Panc1 (cell line): Measurements from ENCODE around the gene OSBPL9. TPM values are rescaled to one million over a fixed set of nuclear protein-coding genes. Genes with fewer than 3 reads are reported as not detected.

Experiments
- ATAC-seq: fragments of 200-7000 bp; cut with Tn5 transposase; 2 replicates; pipeline ENCODE4 v1.9.1; 2020; ENCODE audit warnings: mild to moderate bottlenecking, moderate library complexity
- BruUV-seq: library from RNA; stranded (reverse); fragments of 400-500 nt; replicated peaks from 2 replicates; lab custom pipeline; 2021; lab: Mats Ljungman, UMichigan
- CTCF ChIA-PET: fragments of 300-600 bp; sonication (Branson Sonifier 250); formaldehyde crosslinking; loops from one replicate; lab custom pipeline; 2022; ENCODE audit warnings: antibody characterized with exemption; lab: Charles Lee
- POLR2A ChIA-PET: fragments of 300-600 bp; sonication (Branson Sonifier 250); formaldehyde crosslinking; loops from one replicate; lab custom pipeline; 2022; ENCODE audit warnings: antibody characterized with exemption; lab: Charles Lee
- DNase-seq: peaks from one replicate; pipeline ENCODE4 v3.0.0-alpha.2; 2010; ENCODE audit warnings: low read depth, low spot score
- H3K27ac ChIP-seq: 2 replicates; pipeline ENCODE4 v1.5.1; 2011; ENCODE audit warnings: mild to moderate bottlenecking, low read length, inconsistent platforms
- H3K27me3 ChIP-seq: fragments of 200-500 bp; sonication (Bioruptor generic); 2 replicates; pipeline ENCODE4 v1.6.0; 2014; ENCODE audit warnings: low read length, inconsistent platforms; ENCODE audit not compliant: control insufficient read depth, insufficient read depth
- H3K36me3 ChIP-seq: fragments of 200-500 bp; sonication (Bioruptor generic); 2 replicates; pipeline ENCODE4 v1.5.1; 2014; ENCODE audit warnings: inconsistent platforms, mild to moderate bottlenecking, low read length, moderate library complexity; ENCODE audit not compliant: control insufficient read depth, insufficient read depth
- H3K4me1 ChIP-seq: 2 replicates; pipeline ENCODE4 v1.5.1; 2011; ENCODE audit warnings: inconsistent platforms, mild to moderate bottlenecking, low read length, moderate library complexity; ENCODE audit not compliant: control insufficient read depth, insufficient read depth
- H3K4me3 ChIP-seq, 2 experiments: 2 replicates each; pipeline ENCODE4 v1.5.1; 2011 to 2012; ENCODE audit warnings: low read depth in 2 of 2, low read length in 2 of 2, mild to moderate bottlenecking in 2 of 2, inconsistent platforms in 1 of 2, moderate library complexity in 1 of 2
- H3K9me3 ChIP-seq: fragments of 200-500 bp; sonication (Bioruptor generic); 2 replicates; pipeline ENCODE4 v1.5.1; 2014; ENCODE audit warnings: low read depth, mild to moderate bottlenecking, inconsistent platforms, low read length, moderate library complexity; ENCODE audit not compliant: control insufficient read depth, insufficient read depth
- POLR2AphosphoS5 ChIP-seq: IDR thresholded peaks from 2 replicates; pipeline ENCODE4 v1.6.1; 2012; ENCODE audit warnings: mild to moderate bottlenecking, low read depth, low read length, moderate library complexity
- SIN3A ChIP-seq: IDR thresholded peaks from 2 replicates; pipeline ENCODE4 v1.6.1; 2012; ENCODE audit warnings: low read depth, mild to moderate bottlenecking, low read length, moderate library complexity, borderline replicate concordance; ENCODE audit not compliant: insufficient read depth
- TCF7L2 ChIP-seq: IDR thresholded peaks from 2 replicates; pipeline ENCODE4 v1.6.1; 2011; ENCODE audit warnings: mild to moderate bottlenecking, low read depth, low read length, inconsistent platforms
- in situ Hi-C: cut with HindIII; loops from 2 replicates; pipeline ENCODE4 v1.10.0; 2016; ENCODE audit warnings: low sequenced_read_pairs, low pct_unique_long_range_greater_than_20kb
- intact Hi-C: fragments of 100-400 bp; cut with micrococcal nuclease; formaldehyde crosslinking; loops from one replicate; pipeline ENCODE4 v1.10.0; 2022; ENCODE audit not compliant: unreplicated experiment
- total RNA-seq: library from RNA; stranded (reverse); gene quantifications from one replicate; pipeline ENCODE4 v1.2.1, GENCODE V29; 2021; ENCODE audit not compliant: unreplicated experiment
- TF ChIP-seq, protein P1 (sequence below): fragments of 450-650 bp; IDR thresholded peaks from 2 replicates; pipeline ENCODE4 v1.5.1; 2017; ENCODE audit warnings: mild to moderate bottlenecking
- TF ChIP-seq, protein P2 (sequence below), 2 experiments: IDR thresholded peaks; 2 replicates each; pipeline ENCODE4 v1.6.1; 2011 to 2012; ENCODE audit warnings: low read depth in 2 of 2, control low read depth in 1 of 2, low read length in 1 of 2, mild to moderate bottlenecking in 1 of 2, moderate library complexity in 1 of 2; ENCODE audit not compliant: insufficient read depth in 1 of 2

Gene OSBPL9
- total RNA-seq, 1 experiment from 2014 or later = 85.5 TPM

DNA sequence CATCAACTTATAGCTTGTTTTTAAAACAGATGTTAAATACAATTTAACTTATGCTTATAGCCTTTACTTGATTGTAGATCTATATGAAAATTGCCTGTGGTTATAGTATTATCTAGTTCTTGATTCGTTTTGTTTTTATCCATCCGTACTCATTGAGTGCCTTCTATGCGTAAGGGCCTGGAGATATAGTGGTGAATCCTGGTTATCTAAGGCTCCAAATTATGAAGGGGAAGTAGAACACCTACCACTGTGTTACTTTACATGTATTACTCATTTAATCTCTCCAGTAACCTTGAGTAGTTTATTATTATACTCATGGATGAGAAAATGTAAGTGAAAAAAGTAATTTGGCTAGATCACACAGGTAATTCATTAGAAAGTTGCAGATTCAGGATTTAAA lies 121.8 kb downstream of the OSBPL9 start:
- Histone ChIP-seq H3K27ac (no peak overlapping the region), H3K4me1 (peaks cover 41% of the 10 kb centered on the region), H3K27me3 (no peaks in the 10 kb centered on the region), H3K36me3 (no peaks in the 10 kb centered on the region), H3K9me3 (no peaks in the 10 kb centered on the region), H3K4me3 (no peak overlapping the region)
- ChIA-PET POLR2A (interaction anchor here (0.6 kb wide), 2 partner anchors 9 to 79 kb away, joined by 3 to 5 read pairs; no protein-coding TSS in a partner anchor), CTCF (no interaction called here)
- ATAC-seq (no peak), DNase-seq (no peak)
- no peak for TF ChIP-seq SIN3A
- TF ChIP-seq POLR2AphosphoS5 = no peak
- no peak for TF ChIP-seq TCF7L2
- TF ChIP-seq, protein P1, sequence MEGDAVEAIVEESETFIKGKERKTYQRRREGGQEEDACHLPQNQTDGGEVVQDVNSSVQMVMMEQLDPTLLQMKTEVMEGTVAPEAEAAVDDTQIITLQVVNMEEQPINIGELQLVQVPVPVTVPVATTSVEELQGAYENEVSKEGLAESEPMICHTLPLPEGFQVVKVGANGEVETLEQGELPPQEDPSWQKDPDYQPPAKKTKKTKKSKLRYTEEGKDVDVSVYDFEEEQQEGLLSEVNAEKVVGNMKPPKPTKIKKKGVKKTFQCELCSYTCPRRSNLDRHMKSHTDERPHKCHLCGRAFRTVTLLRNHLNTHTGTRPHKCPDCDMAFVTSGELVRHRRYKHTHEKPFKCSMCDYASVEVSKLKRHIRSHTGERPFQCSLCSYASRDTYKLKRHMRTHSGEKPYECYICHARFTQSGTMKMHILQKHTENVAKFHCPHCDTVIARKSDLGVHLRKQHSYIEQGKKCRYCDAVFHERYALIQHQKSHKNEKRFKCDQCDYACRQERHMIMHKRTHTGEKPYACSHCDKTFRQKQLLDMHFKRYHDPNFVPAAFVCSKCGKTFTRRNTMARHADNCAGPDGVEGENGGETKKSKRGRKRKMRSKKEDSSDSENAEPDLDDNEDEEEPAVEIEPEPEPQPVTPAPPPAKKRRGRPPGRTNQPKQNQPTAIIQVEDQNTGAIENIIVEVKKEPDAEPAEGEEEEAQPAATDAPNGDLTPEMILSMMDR = no peak
- TF ChIP-seq, protein P2, sequence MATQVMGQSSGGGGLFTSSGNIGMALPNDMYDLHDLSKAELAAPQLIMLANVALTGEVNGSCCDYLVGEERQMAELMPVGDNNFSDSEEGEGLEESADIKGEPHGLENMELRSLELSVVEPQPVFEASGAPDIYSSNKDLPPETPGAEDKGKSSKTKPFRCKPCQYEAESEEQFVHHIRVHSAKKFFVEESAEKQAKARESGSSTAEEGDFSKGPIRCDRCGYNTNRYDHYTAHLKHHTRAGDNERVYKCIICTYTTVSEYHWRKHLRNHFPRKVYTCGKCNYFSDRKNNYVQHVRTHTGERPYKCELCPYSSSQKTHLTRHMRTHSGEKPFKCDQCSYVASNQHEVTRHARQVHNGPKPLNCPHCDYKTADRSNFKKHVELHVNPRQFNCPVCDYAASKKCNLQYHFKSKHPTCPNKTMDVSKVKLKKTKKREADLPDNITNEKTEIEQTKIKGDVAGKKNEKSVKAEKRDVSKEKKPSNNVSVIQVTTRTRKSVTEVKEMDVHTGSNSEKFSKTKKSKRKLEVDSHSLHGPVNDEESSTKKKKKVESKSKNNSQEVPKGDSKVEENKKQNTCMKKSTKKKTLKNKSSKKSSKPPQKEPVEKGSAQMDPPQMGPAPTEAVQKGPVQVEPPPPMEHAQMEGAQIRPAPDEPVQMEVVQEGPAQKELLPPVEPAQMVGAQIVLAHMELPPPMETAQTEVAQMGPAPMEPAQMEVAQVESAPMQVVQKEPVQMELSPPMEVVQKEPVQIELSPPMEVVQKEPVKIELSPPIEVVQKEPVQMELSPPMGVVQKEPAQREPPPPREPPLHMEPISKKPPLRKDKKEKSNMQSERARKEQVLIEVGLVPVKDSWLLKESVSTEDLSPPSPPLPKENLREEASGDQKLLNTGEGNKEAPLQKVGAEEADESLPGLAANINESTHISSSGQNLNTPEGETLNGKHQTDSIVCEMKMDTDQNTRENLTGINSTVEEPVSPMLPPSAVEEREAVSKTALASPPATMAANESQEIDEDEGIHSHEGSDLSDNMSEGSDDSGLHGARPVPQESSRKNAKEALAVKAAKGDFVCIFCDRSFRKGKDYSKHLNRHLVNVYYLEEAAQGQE (IDR thresholded peaks at IDR 0.05; ENCODE audit: insufficient read depth in 1 of 2, low read depth in 2 of 2, low read length in 1 of 2) = no peak
- in situ Hi-C loops = no loop called here
- intact Hi-C loops = no loop called here
- BruUV-seq = no TSS peak

DNA sequence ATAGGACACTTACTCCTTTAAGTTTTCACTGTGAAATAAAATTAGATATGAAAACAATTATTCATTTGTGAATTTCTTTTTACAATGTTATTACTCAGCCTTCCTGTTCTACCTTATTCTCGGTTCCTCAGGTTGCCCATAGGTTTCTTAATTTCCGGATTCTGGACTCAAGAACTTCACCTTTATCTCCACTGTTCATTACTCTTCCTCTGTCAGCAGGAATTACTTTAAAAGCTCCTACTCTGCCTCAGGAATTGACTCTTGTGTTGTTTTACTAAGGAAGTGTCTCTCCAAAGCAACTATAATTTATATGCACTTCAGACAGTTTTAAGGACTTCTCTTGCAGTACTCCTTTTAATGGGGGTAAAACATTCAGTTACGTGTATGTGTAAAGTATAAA lies 123.8 kb downstream of the OSBPL9 start:
- Histone ChIP-seq H3K36me3 (no peaks in the 10 kb centered on the region), H3K27ac (no peak overlapping the region), H3K4me1 (peaks cover 21% of the 10 kb centered on the region; the same call in 1 of the 2 replicates), H3K4me3 (no peak overlapping the region), H3K27me3 (no peaks in the 10 kb centered on the region), H3K9me3 (no peaks in the 10 kb centered on the region)
- ATAC-seq (no peak), DNase-seq (no peak)
- CTCF ChIA-PET = no interaction called here
- intact Hi-C loops = no loop called here
- POLR2A ChIA-PET = interaction anchor here (0.6 kb wide), 1 partner anchor 82 kb away, joined by 5 read pairs; no protein-coding TSS in a partner anchor
- TF ChIP-seq TCF7L2 (no peak), POLR2AphosphoS5 (no peak), SIN3A (no peak)
- TF ChIP-seq, protein P1 = no peak
- TF ChIP-seq, protein P2 (IDR thresholded peaks at IDR 0.05; ENCODE audit: insufficient read depth in 1 of 2, low read depth in 2 of 2, low read length in 1 of 2) = no peak
- no TSS peak for BruUV-seq
- in situ Hi-C loops = no loop called here
